HG02852 (cell line): ENCODE data around the gene ANGPTL2.

ENCODE experiments used
- ATAC-seq: cut with Tn5 transposase; IDR thresholded peaks from one replicate; pipeline ENCODE4 v1.9.1; 2021; ENCODE audit warnings: mild to moderate bottlenecking, moderate library complexity; ENCODE audit not compliant: unreplicated experiment

Gene ANGPTL2

DNA sequence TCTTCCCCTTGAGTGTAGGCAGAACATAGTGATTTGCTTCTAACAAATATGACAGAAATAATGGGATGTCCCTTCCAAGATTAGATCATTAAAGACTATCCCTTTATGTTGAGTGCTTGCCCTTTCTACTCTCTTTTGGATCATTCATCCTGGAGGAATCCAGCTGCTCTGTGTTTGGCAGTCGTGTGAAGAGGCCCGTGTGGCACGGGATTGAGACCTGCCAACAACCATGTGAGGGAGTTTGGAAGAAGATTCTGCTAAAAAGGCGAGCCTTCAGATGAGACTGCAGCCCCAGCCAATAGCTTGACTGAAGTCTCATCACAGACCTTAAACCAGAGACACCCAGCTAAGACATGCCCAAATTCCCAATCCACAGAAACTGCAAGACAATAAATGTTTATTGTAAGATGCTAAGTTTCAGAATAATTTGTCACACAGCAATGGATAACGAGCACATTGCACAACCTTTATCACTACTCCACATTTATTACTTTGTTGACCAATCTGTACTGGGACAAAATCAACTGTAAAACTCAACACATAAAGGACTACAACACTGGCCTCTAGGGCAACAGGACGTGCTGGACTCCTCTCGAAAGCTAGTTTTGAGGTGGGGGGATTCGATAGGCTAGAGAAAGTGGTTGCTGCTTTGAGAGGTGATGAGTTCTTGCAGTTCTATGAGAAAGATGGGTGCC is 42.8 kb downstream of the ANGPTL2 start:
- ATAC-seq = no peak

DNA sequence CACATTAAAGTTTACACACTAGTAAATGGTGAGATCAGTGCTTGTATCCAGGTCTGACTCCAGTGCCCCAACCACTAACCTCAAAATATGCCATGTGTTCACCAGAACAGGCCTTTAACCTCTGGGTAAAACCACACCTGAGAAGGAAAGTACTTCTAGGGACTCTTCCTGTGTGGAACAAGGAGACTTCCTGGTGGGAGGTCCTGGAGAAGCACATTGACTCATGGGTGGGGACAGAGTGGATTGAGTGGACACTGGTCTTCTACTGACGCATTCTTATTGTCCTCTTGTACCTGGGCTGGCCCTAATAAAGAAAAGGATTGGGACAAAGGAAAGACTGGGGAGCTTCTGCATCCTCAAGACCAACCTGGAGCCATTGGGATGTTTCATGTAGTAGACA is 43.4 kb downstream of the ANGPTL2 start:
- ATAC-seq = no peak

DNA sequence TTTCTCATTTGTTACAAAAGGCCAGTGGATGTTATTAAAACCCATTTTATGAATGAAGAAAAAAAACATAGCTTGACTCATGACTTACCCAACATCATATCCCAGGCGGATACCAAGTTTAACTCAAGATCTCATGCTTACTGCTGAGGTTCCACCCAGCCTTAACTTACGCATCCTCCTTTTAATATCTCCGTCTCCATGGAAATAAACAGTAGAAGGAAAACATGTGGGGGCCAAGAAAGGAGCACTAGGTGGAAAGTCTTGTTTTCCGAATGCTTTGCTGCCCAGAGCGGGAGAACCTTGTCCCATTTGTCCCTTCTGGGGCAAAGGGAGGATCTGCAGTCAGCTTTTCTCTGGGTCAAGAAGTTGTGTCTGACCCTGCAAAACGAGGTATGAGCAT is 44.1 kb downstream of the ANGPTL2 start:
- ATAC-seq = no peak

DNA sequence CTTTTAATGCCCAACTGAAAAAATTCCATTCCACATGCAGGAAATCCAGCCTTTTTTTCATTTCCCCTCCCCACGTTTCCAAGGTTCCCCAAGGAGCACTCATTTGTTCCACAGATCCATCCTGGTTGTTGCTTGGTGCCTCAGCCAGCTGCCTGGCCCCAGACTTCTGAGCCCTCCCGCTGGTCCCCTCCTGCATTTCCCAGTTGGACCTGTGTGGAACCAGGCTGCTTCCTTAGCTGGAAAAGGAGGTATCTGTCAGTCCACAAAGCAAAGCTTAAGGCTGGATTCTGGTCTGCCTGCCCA is 44.8 kb downstream of the ANGPTL2 start:
- ATAC-seq = no peak

DNA sequence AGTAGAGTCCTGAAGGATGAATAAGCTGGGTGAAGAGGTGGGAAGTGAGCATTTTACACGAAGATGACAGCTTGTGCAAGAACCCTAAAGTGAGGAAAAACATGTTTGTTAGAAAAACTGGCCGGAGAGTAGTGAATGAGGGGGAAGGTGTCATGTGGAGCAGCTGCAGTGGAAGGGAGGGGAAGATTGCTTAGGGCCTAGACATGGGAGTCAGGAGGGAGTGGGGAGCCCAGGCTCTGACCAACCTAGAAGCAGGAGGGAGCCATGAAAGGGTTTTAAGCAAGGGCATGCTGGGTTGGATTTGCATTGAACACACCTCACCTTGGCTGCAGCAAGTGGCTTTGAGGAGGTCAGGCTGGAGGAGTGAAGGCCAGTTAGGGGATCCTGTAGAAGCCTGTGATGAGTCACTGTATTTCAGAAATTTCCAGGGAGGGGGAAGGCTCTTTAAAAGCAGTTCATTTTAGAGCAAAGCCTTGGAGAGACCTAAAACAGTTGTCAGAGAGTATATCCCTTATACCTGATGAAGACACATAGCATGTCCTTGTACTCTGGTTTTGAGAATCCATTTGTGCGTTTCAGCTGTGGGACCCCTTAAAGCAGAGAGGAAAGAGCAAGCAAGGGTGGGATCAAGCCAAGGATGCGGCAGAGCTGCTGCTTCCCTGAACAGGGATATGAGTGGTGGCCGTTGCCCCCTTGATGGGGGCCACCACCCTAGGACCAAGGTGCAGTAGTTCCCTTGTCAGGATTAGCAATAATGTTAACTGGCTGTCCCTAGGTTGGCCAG is 45.4 kb downstream of the ANGPTL2 start:
- ATAC-seq = no peak

DNA sequence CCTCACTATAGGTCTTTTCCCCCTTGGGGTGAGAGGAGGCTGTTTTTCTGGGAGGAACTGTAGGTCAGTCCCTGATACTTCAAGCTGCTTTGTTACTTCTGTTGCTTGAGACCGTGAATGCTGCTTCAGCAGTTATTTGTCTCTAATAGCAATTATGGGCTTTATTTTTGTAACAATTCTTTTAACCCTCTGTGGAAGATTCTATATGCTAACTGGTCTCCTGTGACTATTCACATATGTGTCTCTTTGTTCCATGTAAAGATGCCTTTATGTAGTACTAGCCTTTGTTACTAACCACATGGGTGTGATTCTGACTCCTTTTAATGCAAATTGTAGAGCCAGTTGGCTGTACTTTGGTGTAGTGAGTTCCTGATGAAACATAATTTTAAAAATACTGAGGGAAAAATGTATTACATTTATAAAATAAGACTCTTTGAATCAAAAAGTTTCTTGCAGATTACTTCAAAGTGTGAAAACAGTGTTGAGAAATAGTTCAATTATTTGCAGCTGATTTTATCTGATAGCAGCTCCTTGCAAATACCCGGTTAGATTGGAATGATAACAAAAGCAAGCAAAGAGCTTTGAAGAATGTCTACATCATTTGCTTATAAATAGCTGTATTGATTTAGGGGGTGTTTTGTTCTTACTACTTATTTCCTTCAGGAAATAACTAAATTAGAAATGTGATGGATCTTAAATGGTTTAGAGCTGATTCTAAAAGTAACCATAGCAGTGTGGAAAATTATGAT is 46.6 kb downstream of the ANGPTL2 start:
- no peak for ATAC-seq

DNA sequence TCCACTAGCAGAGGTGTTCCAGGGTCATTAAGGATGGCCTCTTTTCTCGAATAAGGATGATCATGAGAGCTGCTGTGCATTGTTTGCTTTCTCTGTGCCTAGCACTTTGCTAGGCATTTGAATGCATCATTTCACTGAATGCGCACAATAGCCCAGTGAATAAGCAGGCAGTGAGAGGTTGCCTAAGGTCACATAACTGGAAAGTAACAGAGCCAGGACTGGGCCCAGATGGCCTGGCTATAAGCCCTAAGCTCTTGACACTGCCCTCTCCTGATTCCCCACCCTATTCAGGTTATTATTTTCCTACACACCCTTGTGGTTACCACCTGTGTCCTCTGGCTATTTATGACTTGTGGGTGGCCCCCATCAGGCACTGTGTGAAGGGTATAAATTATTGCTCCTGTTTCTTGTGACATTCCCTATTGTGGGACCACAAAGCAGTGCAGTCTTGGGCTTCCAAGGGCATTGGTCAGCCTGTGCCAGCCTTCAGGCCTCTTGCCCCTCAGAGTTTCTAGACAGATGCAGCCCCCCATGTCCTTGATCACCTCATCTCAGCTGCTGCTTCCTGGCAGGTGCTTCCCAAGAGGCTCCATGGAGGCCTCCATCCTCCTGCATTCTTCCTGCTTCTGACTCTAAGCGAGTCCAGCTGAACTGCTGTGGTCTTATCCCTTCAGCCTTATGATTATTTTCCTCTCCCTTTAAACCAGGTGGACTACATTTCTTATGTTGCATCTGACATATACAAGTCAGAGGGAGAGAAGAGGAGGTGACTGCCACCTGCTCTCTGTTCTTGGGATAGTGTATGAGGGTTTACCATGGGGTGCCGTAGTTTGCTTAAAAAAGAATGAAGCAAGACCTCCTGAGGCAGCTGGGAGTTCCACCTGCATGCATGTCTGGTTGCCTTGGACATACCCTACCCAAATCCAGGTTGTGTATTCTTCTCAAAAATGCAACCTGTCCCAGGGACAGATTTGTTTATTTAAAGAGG is 47.6 kb downstream of the ANGPTL2 start:
- no peak for ATAC-seq

DNA sequence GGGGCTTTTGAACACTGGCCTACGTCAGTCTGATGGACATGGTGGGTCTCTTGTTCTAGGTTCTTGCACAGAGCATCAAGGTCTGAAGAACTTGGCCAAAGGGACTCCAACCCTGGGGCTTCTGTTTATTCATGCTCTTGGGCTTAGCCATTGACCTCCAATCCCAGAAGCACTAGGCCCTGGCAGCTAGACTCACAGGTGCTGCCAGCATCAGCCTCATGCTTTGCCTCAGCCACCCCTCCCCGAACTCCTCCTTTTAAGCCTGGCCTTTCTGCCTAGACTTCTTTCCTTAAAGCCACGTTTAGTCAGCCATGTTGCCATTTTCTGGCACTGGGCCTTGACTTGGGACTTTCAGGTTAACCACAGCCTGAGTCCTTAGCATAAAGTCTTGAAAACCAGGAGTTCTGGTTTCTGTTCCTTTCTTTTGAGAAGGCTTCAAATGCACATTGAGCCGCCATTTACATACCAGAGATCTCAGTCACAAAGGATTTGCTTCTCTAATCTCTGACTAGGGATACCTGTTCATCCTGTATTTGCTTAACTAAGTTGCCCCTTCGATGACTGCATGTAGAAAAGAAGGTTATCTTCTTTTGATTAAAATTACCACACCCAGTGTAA is 54.7 kb downstream of the ANGPTL2 start:
- ATAC-seq = no peak

DNA sequence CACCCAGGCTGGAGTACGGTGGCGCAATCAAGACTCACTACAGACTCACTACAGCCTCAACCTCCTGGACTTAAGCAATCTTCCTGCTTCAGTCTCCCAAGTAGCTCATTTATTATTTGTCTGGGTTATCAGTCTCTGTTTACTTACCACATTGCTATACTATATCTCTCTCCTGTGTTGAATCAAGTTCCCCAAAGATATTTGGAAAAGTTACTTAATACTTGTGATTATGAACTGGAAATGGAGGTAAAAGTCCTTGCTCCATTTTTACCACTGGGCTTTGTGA is 55.6 kb downstream of the ANGPTL2 start:
- no peak for ATAC-seq

DNA sequence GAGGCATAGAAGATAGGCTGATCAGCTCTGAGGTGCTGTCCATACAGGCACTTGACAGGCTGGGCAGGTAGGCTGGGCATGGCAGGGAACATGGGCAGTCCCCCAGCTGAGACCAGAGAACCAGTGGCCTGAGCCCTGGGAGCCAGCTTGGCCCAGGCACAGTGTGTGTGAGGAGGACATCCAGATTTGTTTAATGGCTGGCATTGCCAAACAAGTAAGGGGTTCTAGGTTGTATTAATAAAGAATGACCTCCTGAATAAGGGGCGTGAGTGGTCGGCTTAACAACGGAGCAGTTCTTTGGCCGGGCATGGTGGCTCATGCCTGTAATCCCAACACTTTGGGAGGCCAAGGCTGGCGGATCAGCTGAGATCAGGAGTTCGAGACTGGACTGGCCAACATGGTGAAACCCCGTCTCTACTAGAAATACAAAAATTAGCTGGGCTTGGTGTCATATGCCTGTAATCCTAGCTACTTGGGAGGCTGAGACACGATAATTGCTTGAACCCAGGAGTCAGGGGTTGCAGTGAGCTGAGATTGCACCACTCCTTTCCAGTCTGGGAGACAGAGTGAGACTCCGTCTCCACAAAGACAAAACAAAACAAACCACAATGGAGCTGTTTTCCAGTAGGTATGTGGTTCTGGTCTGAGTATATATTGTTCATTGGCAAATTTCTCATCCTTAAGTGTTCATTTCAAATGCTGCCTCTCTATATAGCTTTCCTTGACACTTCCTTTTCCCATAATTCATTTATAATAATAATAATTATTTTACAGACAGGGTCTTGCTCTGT is 56.2 kb downstream of the ANGPTL2 start:
- no peak for ATAC-seq

DNA sequence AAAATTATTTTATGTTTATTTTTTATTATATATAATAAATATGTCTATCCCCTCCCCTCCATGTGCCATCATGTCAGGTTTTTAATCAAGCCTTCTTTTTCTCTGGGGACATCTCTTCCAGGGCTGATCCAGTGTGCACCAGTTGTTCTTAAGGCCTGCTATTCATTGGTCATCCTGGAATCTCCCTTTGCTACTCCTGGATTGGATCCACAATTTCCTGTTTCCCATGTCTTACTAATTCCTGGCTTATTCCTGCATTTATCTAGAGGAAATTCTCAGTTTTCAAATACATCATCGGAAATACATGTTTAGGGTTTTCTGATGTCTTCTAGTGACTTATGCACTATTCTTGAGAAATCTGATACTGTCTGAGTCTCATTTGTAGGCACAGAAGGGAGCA is 56.8 kb downstream of the ANGPTL2 start:
- no peak for ATAC-seq

DNA sequence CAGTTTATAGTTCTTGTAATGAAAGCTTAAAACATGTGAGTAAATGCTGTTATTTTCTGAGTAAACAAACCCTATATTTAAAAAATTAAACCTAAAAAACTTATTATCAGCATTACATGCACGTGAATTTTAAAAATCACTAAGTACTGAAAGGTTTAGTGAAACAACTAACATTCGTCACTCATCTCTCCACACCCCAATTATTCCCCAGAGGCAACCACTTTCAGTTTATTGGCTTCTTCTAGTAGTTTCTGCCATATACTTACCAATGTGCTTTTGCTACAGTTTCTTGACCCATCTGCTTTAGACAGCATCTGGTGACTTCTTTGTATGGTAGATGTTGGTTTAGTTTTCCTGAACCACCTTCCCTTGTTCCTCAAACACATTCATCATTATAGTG is 58.1 kb downstream of the ANGPTL2 start:
- no peak for ATAC-seq

DNA sequence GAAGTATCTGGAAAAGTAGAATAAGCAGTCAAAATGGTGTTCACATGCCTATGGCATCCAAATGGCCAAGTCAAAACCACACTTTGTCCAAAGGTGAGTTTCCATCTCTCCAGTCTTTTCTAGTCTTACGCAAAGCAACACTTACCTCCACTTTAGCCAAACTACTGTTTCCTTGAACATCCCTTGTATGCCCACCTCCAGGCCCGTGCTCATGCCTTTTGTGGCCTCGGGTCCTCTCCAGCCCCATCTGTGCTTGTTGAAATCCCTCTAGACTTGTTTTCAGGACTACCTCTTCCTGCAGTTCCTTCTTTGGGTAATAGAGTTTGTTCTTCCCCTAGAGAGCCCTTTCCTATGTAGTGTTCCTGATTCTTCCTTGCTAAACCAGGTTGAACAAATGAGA is 61.0 kb downstream of the ANGPTL2 start:
- ATAC-seq = no peak

DNA sequence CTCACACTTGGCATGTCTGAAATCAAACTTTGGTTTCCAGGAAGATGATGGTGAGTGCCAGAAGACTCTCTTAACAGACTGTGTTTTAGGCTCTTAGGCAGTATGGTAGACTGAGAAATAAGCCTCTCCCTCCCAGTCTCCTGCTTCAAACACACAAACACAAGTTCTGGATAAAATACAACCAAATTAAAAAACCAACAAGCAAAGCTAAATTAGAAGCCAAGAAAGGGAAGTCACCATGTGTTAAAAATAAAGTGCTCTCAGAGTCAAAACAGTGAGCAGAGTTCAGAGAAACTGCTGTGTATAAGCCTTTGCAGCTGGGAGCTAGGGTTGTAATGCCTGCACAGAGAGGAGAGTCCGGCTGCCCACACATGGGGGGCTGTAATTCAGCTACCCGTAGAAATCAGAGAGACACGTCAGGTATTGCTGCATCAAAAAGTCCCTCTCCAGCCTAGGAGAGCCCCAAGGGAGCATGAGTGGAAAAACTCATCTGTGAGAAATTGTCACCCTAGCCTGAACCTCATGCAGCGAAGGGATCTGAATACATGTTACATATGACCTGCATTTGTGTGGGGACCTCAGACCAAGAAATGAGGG is 62.6 kb downstream of the ANGPTL2 start:
- no peak for ATAC-seq

DNA sequence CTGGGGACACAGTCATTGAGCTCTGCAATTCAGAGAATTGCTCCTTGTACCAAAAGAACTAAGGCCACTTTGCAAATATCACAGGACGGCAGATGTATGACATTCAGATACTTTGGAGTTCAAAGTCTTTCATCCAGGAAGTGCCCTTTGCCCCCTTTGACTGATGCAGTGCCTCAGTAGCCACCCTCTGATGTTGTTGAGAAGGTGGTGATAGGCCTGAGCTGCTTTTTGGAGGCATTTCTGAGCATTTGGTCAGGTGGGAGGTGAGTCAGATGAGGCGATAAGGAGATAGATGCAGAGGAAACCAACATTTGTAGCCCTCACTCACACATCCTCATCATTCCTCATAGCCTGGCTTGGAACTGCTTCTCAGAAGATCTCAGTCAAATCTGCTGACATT is 63.4 kb downstream of the ANGPTL2 start:
- no peak for ATAC-seq

DNA sequence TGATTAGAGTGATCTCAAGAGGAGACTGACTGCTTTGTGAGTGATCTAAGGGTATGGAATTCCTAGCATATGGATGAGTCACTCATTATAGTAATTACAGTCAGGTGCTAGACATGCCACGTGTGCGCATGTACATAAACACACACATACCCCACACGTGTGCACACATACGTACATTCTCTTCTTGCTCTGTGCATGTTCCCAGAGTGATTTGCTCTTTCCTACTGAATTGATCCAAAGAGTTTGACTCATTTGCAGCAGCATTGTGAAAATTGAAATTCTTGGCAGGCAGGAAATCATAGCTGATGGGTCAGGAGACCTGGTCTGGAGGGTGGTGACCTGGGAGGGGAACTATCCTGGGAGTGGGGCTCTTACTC is 63.8 kb downstream of the ANGPTL2 start:
- no peak for ATAC-seq

DNA sequence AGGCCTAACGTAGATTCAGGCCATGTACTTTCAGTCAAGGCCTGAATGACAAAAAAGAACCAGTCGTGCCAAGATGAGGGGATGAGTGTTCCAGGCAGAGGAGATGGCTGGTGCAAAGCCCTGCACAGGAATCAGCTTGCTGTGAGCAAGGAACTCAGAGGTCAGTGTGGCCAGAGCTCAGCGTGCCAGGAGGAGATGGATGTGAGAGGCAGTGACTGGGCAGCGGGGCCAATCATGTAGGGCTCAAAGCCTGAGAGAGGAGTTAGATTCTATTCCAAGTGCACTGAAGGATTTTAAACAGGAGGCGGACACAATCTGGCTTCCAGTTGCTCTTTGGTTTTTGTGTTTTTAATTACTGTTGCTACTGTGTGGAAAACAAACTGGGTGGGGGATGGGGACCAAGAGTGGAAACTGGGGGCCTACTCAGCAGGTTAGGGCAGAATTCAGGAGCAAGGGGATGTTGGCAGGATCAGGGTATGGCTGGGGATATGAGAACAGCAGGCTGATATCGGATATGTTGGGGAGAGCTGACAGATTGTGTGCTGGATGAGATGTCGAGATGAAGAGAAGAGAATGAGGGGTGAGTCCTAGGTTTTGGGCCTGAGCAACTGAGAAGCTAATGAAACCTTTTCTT is 64.3 kb downstream of the ANGPTL2 start:
- ATAC-seq = no peak

DNA sequence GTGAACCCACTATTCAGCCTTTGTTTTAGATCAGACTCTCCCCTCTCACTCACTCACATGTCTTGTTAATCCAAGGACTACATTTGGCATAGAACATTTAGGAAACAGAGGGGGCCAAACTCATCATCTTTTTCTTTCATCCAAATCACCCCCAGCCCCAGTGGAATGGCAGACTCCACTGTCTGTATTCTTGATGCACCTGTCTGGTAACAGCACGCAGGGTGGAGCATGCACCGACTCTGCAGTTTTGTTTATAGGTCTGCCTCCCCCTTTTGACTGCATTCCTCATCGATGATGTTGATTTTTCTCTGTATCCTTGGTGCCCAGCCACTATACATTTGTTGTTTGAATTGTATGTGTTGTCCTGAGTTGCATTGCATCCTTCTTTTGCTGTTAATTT is 66.0 kb downstream of the ANGPTL2 start:
- ATAC-seq = no peak

DNA sequence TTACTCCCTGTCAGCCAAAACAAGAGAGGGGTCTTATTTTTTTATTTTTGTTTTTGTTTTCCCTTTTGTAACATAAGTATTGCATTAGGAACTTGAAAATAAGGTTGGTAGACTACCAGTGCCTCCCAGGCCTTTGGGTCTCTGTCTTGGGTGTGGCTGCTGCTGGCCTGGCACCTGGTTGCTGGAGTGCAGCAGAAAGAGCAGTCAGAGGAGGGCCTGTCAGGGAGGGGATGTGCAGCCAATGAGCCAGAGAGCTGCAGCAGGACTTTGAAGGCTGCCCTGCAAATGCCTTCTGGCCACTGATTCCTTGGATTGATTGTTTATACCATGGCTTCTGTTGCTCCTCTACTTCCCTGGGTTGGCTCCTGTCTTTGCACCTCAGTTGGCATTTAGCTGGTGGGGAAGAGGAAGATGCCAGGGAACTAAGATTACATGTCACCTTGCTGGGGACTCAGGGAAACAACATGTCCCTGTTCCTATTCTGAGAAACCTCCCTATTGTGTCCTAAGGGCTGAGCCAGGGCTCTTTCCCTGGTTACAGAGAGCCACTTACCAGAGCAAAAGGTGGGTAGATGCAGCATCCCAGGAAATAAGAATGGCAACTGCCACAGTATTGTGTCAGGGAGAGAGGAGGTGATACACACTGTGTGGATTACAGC is 66.6 kb downstream of the ANGPTL2 start:
- no peak for ATAC-seq
